NOMO-1 (cell line): ENCODE measurements around the gene FAM234A.
"Not testable (repeated sequence)": the region's sequence is repeated elsewhere in the genome, so short reads cannot be mapped to it uniquely, and the experiment has no call there.

ENCODE experiments used
- DNase-seq, 2 experiments: peaks; one replicate each; lab custom pipeline; 2025; ENCODE audit not compliant: unreplicated experiment in 2 of 2; lab: John Stamatoyannopoulos, UW

FAM234A gene

DNA sequence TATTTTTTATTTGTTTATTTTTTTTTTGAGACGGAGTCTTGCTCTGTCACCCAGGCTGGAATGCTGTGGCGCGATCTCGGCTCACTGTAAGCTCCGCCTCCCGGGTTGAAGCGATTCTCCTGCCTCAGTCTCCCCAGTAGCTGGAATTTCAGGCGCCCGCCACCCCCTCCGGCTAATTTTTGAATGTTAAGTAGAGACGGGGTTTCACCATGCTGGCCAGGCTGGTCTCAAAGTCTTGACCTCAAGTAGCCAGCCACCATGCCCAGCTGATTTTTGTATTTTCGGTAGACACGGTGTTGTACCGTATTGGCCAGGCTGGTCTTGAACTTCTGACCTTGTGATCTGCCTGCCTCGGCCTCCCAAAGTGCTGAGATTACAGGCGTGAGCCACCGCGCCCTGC is 4.3 kb upstream of the FAM234A start:
- not testable (repeated sequence) for DNase-seq

DNA sequence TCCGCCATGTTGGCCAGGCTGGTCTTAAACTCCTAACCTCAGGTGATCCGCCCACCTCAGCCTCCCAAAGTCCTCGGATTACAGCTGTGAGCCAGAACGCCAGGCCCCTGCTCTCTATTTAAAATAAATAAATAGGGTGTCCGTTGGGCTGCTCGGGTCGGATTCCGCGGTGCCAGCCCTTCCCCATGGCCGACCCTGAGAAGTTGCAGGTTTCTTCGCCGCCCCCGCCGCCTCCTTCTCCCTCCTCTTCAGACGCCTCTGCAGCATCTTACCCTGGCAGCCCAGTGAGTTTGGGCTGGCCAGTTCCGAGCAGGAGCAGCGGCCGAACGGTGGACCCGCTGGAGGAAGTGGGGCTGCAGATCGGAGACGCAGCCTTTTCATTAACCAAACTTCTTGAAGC is 3.7 kb upstream of the FAM234A start:
- no peak for DNase-seq

DNA sequence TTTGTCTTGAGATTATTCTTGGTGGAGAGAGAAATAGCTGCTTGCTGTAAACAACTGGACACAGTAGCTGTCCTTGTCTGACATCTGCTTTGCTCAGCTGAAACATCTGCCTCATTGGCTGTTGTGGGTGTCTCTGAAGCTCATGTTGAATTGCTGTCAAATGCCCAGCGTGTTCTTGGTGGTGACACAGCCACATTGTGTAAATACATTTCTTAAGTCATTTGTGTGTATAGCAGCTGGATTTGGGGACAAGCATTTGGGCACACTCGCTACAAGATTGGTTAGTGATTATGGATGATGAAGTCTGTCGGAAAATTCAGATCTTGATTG is 5.3 kb downstream of the FAM234A start:
- no peak for DNase-seq

DNA sequence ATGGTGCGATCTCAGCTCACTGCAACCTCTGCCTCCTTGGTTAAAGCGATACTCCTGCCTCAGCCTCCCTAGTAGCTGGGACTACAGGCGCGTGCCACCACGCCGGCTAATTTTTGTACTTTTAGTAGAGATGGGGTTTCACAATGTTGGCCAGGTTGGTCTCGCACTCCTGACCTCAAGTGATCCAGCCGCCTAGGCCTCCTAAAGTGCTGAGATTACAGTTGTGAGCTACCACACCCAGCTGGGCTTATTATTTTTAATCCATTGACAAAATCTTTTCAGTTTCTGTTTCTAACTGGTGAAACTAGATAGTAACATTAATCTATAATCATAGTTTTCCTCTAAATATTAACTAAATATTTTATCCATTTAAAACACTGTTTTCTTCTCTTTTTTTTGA is 5.9 kb downstream of the FAM234A start:
- no peak for DNase-seq

DNA sequence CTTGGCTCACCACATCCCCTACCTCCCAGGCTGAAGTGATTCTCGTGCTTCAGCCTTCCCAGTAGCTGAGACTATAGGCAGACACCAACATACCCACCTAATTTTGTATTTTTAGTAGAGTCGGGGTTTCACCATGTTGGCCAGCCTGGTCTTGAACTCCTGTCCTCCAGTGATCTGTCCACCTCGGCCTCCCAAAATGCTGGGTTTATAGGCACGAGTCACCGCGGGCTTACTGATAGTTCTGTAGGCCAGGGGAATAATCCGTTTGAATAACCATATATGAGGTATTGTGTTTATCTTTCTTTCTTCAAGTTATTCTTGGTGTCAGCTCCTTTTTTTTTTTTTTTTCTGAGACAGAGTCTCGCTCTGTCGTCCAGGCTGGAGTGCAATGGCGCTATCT is 7.7 kb downstream of the FAM234A start:
- DNase-seq = no peak

DNA sequence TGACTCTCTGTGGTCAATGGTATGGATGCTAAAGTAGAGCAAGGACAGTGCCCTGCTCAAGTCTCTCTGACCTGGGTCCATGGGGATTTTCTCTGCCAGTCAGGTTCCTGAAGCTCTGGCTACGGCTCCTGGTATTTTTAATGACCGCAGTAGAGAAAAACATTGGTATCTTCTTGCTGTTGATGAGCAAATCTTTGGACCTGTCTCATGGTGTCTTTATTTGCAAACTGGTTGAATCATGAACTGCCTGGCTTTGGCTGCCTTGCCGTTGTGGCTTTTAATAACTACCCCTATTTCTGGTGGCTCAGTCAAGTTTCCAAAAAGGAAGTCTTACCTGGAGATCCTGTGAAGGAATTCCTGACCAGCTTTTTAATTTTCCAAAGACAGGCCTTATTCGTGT is 8.7 kb downstream of the FAM234A start:
- no peak for DNase-seq

DNA sequence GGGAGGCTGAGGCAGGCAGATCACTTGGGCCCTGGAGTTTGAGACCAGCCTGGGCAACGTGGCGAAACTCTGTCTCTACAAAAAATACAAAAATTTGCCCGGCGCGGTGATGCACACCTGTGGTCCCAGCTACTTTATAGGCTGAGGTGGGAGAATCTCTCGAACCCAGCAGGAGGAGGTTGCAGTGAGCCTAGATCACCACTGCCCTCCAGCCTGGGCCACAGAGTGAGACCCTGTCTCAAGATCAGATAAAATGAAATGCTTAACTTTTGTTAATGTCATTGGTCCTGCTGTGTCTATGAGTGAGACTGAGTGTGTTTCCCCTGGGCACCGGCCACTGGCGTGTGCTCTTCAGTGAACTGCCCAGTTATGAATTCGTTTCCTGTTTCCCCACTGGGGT is 10.5 kb downstream of the FAM234A start:
- DNase-seq = no peak

DNA sequence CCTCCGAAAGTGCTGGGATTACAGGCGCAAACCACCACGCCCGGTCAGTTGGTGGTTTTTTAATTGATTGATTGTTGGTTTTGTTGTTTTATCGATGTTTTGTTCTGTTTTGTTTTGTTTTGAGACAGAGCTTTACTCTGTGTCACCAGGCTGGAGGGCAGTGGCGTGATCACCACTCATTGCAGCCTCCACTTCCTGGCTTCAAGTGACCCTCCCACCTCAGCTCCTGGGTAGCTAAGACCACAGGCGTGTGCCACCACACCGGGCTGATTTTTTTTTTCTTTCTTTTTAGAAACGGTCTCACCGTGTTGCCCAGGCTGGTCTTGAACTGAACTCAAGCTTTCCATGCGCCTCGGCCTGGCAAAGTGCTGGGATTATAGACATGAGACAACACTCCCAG is 12.4 kb downstream of the FAM234A start:
- DNase-seq = no peak

DNA sequence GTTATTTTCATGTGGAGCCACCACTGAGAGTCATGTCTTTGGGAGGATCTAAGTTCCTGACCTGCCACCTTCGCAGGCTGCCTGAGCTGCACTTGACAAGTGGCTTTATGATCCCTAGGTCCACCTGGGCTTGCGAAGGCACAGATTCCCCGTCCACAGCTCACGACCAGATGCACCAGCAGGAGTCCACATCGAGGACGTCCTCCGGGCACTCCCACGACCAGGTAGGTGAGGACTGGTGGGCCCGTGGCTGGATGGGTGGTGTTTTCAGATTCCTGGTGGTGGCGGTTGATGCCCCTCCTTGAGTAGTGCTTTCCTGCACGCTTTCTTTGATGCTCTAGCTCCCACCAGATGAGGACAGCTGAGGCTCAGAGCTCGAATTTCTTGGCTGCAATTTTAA is 14.8 kb downstream of the FAM234A start:
- DNase-seq = no peak

DNA sequence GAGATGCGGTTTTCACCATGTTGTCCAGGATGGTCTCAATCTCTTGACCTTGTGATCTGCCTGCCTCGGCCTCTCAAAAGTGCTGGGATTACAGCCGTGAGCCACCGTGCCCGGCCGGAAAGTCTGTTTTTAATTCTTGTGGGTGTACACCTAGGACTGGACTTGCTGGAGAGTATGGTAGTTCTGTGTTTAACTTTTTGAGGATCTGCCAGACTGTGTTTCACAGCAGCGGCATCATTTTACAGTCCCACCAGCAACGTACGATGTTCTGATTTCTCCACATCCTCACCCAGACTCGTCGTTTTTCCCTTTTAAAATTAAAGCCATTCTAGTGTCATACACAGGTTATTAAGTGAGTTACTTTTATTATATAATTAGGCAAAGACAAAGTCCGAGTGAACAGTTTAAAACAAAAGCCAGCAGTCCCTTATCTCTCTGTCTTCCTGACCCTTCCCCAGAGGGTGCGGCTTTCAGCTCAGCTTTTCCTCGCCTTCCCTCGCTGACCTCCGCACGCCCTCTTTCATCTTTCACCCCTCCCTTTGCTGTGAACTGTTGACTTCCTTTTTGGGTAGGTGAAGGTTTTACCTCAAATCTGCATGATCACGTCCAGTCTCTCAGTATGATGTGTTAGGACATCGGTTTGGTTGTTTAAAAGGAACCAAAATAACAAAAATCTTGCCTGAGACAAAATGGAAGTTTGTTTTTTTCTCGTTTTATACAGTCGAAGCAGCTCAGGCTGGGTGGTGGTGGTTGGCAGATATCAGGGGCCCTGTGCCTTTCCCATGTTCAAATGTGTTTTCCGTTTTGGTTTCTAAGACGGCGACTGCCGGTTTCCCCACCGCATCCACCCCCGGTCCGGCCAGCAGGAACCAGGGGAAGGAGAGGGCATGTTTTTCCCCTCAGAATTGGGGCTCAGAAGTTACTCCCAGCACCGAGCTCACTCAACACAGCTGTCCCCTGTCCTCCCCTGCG is 18.0 kb downstream of the FAM234A start:
- no peak for DNase-seq

DNA sequence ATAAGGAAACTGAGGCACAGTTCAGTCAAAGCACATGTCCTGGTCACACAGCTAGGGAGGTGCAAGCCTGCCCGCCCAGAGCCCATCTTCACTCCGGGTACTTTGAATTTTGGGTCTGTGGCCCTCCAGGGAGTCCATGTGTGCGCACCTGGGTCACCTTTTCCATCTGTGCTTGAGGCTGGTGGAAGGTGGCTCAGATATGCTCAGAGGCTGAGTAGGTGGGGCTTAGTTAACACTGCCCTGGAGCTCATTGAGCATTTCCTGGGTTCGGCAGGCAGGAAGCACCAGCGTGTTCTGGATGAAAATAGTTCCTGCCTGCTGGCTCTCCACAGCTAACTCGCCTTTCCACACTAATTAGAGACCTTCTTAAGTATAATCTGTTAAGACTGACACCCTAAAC is 19.2 kb downstream of the FAM234A start:
- DNase-seq = no peak

DNA sequence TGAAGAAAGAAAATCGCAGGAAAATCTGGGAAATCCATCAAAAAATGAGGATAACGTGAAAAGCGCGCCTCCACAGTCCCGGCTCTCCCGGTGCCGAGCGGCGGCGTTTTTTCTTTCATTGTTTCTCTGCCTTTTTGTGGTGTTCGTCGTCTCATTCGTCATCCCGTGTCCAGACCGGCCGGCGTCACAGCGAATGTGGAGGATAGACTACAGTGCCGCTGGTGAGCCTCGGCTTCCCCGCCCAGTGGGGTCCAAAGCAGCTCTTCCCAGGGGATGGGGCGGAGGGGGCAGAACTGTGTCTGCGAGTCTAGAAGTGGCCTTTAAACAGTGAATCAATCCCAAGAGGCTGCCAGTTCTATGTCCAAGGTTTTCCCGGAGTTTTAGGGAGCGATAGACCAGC is 19.8 kb downstream of the FAM234A start:
- no peak for DNase-seq

DNA sequence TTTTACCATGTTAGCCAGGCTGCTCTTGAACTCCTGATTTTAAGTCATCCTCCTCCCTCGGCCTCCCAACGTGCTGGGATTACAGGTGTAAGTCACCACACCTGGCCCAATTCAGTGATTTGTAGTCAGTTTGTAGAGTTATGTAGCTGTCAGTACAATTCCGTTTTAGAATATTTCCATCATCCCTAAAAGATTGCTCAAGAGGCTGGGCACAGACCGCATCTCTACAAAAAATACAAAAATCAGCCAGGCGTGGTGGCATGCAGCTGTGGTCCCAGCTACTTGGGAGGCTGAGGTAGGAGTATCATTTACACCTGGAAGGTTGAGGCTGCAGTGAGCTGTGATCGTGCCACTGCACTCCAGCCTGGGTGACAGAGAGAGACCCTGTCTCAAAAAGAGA is 20.6 kb downstream of the FAM234A start:
- no peak for DNase-seq

DNA sequence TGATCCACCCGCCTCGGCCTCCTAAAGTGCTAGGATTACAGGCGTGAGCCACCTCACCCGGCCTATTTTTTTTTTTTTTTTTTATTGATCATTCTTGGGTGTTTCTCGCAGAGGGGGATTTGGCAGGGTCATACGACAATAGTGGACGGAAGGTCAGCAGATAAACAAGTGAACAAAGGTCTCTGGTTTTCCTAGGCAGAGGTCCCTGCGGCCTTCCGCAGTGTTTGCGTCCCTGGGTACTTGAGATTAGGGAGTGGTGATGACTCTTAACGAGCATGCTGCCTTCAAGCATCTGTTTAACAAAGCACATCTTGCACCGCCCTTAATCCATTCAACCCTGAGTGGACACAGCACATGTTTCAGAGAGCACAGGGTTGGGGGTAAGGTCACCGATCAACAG is 23.5 kb downstream of the FAM234A start:
- not testable (repeated sequence) for DNase-seq

DNA sequence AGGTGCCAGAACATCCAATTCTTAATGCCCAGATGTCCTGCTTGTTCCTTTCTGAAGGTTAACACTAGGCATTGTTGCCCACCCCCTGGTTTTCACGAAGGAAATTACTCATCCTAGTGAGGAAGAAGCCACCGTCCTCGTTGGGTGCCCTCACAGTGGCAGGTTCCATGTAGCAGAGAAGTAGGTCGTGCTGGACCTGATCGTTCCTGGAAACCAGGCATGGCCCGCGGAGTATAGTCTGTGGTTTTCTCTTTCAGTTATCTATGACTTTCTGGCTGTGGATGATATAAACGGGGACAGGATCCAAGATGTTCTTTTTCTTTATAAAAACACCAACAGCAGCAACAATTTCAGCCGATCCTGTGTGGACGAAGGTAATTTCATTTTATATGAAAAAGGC is 24.6 kb downstream of the FAM234A start:
- DNase-seq = no peak

DNA sequence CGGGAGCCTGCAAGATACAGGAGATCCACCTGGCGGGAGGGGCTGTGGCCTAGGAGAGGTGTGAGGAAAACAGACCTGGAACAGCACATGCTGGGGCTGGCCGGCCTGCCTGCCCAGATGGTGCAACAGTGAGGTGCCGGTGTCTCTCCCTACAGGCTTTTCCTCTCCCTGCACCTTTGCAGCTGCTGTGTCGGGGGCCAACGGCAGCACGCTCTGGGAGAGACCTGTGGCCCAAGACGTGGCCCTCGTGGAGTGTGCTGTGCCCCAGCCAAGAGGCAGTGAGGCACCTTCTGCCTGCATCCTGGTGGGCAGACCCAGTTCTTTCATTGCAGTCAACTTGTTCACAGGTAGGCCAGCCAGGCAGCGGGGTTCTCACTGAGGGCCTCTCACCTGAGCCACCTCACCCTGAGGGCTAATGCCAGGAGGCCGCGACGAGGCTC is 25.2 kb downstream of the FAM234A start:
- no peak for DNase-seq

DNA sequence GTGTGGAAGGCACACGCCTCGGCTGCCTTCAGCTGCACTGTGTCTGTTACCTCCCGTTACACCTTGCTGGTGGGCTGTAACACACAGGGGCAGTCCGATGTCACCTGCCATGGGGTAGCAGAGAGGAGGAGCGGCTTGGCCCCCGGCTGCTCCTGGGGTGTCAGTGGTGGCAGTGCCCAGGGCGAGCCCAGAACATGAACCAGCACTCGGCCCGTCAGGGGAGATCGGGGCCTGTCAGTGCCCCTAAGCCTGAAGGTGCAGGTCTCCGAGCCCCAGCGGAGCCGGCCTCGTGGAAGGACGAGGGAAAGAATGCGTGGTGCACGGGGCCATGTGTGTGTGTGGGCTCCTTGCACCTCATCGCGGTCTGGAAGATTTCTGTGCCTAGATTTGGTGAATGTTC is 25.7 kb downstream of the FAM234A start:
- no peak for DNase-seq

DNA sequence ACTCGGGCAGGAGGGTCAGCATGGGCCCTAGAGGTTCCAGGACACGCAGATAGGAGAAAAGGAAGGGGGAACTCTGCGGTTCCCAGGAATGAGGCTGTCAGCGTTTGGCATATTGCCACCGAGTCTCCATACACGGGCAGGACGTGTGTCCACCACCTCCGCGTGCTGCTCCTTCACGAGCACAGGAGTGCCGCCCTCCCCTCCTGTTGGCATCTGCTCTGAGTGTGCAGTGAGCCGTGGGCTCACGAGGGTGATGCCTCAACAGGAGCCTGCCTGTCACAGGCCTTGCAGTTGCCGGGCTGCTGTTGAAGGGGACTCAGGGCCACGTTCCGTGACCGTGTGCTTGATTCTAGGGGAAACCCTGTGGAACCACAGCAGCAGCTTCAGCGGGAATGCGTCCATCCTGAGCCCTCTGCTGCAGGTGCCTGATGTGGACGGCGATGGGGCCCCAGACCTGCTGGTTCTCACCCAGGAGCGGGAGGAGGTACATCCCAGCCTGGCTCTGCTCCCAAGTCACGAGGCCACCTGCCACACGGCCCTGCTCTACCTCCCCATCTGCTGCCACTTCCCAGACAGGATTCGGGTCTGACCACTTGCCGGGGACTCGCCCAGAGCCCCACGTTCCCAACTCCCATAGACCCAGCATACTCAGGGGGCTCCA is 26.5 kb downstream of the FAM234A start:
- DNase-seq = no peak

DNA sequence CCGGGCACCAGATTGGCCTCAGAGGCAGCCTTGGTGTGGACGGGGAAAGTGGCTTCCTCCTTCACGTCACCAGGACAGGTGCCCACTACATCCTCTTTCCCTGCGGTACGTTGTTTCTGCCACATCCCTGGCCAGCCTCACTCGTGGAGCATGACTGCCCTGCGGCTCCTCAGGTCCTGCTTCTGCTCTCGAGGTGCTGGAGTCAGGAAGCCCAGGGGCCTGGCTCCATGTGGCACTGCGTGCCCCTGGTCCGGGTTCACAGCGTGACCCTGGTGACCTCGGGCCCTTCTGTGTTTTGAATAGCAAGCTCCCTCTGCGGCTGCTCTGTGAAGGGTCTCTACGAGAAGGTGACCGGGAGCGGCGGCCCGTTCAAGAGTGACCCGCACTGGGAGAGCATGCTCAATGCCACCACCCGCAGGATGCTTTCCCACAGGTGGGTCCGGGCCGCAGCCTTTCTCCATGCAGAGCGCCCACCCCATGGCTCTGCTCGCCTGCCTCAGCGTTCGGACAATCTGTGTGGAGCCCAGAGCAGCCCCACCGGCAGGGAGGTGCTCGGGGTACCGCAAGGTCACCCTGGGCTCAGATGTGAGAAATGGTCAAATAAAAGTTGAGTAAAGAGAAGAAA is 27.6 kb downstream of the FAM234A start:
- no peak for DNase-seq

DNA sequence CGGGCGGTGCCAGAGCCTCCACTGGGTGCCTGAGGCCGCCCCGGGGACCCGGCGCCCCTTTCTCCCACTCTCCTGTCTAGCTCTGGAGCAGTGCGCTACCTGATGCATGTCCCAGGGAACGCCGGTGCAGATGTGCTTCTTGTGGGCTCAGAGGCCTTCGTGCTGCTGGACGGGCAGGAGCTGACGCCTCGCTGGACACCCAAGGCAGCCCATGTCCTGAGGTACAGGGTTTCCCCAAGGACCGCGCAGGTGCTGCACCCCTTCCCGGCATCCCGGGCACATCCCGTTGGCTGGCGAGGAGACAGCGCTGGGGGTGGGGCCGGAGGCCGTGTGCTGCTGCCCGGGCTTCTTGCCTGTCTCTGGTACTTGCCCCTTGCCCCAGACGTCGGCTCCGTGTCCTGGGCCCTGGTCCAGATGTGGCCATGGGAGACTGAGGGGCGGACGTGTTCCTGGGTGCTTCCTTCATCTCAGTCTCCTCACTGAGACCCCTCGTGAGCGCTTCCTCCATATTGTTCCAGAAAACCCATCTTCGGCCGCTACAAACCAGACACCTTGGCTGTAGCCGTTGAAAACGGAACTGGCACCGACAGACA is 28.7 kb downstream of the FAM234A start:
- DNase-seq = no peak

DNA sequence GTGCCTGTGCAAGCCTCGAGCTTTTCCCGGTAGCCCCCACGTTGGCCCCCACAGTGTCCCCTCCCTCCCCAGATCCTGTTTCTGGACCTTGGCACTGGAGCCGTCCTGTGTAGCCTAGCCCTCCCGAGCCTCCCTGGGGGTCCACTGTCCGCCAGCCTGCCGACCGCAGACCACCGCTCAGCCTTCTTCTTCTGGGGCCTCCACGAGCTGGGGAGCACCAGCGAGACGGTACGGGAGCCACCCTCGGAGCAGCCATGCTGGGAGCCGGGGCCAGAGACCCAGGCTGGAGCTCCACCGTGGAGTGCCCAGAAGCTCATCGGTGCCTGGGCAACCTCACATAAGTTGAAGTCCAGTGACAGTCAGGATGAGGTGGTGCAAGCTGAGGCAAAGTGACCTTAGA is 29.3 kb downstream of the FAM234A start:
- no peak for DNase-seq
